Measurements from ENCODE around the gene CD44.

CD44 gene

DNA sequence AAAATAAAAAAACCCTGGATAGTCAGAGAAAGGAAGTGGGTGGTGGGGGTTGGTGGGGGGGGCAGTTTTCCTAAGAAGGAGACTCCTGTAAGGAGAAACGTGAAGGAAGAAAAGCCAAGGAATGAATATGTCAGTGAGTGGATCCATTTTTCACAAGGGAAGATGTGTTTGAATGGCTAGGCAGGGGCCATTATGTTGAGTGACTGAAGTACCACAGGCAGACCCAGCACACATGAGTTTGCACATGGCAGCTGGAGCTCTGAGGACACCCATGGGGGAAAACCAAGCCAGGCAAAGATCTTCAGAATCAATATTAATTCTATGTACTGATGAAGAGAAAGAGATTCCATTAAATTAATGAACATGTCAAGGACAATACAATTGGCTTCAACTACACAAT, 67.6 kb downstream of the CD44 start:
- no peak overlapping the region for H3K27ac ChIP-seq (ENCODE audit: low read depth, low read length)
- H3K4me3 ChIP-seq (ENCODE audit: low read length) = no peak overlapping the region
- no peak overlapping the region for H3K9ac ChIP-seq (ENCODE audit: low read length)
- no peaks in the 10 kb centered on the region for H3K27me3 ChIP-seq (ENCODE audit: control insufficient read depth, insufficient read depth, low read length)
- H3K4me1 ChIP-seq (ENCODE audit: control insufficient read depth, insufficient read depth, low read length) = no peaks in the 10 kb centered on the region
- peaks cover 9% of the 10 kb centered on the region for H3K36me3 ChIP-seq (ENCODE audit: control insufficient read depth, insufficient read depth, low read length)

DNA sequence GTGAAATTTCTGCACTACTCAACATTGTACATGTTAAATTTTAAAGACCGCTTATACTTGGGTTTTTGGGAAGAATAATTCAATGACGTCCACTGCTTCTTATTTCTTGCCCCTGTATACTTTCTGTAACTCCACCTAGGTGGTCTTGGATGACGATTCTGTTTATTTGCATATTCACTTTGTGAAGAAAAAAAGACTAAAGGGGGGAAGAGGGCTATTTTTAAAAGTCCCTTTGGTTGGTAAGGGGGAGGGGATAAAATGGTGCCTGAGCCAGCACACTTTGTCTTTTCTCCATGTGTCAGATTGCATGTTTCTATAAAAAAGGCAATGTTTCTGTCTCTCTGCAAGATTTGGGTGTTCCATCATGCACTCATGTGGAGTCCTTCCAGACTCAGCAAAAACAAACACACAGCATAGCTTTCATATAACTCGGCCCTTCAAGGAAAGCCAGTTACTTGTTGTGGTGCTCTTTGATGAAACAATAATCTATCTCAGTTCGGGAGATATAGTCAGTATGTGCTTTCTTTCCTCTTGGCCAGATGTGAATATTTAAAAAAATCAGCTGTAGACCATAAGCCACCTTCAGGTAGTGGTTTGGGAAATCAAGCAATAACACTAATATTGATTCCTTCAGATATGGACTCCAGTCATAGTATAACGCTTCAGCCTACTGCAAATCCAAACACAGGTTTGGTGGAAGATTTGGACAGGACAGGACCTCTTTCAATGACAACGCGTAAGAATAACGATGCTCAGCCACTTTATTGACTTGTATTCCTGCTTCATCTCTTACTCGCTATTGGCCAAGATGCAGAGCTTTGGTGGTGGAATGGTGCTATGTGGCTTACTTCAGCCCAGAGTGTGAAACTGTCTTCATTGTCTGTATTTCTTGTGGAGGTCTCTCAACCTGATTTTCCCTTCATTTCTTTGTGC, 68.8 kb downstream of the CD44 start:
- Histone ChIP-seq H3K27me3 (ENCODE audit: control insufficient read depth, insufficient read depth, low read length) (no peaks in the 10 kb centered on the region), H3K4me3 (ENCODE audit: low read length) (no peak overlapping the region), H3K9ac (ENCODE audit: low read length) (no peak overlapping the region), H3K27ac (ENCODE audit: low read depth, low read length) (no peak overlapping the region), H3K4me1 (ENCODE audit: control insufficient read depth, insufficient read depth, low read length) (no peaks in the 10 kb centered on the region), H3K36me3 (ENCODE audit: control insufficient read depth, insufficient read depth, low read length) (peaks cover 12% of the 10 kb centered on the region)

GRCh38 chr11:35208795-35209194, 69.8 kb downstream of the CD44 start:
- Histone ChIP-seq H3K4me3 (ENCODE audit: low read length) (no peak overlapping the region), H3K4me1 (ENCODE audit: control insufficient read depth, insufficient read depth, low read length) (no peaks in the 10 kb centered on the region), H3K27ac (ENCODE audit: low read depth, low read length) (no peak overlapping the region), H3K9ac (ENCODE audit: low read length) (no peak overlapping the region), H3K27me3 (ENCODE audit: control insufficient read depth, insufficient read depth, low read length) (no peaks in the 10 kb centered on the region), H3K36me3 (ENCODE audit: control insufficient read depth, insufficient read depth, low read length) (peaks cover 12% of the 10 kb centered on the region)

- H3K27me3 ChIP-seq (ENCODE audit: control insufficient read depth, insufficient read depth, low read length) = no peaks in the 10 kb centered on the region
- H3K27ac ChIP-seq (ENCODE audit: low read depth, low read length) = no peak overlapping the region
- H3K9ac ChIP-seq (ENCODE audit: low read length) = no peak overlapping the region
- H3K4me3 ChIP-seq (ENCODE audit: low read length) = no peak overlapping the region
- H3K36me3 ChIP-seq (ENCODE audit: control insufficient read depth, insufficient read depth, low read length) = peaks cover 14% of the 10 kb centered on the region
- no peaks in the 10 kb centered on the region for H3K4me1 ChIP-seq (ENCODE audit: control insufficient read depth, insufficient read depth, low read length)
These were observed 72.0 kb downstream of the CD44 start for GRCh38 chr11:35210876-35211546.

DNA sequence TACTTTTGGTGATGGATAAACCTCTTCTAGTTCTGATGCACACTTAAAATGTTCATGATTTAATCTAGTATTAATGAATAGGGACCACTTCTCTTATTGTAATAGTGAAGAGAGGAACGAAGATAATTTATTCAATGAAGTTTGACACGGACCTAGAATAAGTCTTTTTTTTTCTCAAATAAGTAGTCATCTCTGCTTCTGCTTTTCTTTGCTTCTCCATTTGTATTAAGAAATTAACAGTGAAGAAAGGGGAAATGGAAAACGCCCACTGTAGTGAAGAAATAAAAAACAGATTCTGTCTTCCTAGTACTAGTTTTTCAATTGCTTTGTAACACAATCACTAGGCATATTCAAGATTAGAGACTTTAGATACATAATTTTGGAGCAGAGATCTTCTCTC, 73.0 kb downstream of the CD44 start:
- H3K27me3 ChIP-seq (ENCODE audit: control insufficient read depth, insufficient read depth, low read length) = no peaks in the 10 kb centered on the region
- peaks cover 15% of the 10 kb centered on the region for H3K36me3 ChIP-seq (ENCODE audit: control insufficient read depth, insufficient read depth, low read length)
- H3K4me1 ChIP-seq (ENCODE audit: control insufficient read depth, insufficient read depth, low read length) = no peaks in the 10 kb centered on the region
- H3K4me3 ChIP-seq (ENCODE audit: low read length) = no peak overlapping the region
- H3K9ac ChIP-seq (ENCODE audit: low read length) = no peak overlapping the region
- no peak overlapping the region for H3K27ac ChIP-seq (ENCODE audit: low read depth, low read length)

- peaks cover 18% of the 10 kb centered on the region for H3K36me3 ChIP-seq (ENCODE audit: control insufficient read depth, insufficient read depth, low read length)
- H3K27ac ChIP-seq (ENCODE audit: low read depth, low read length) = no peak overlapping the region
- no peak overlapping the region for H3K4me3 ChIP-seq (ENCODE audit: low read length)
- H3K9ac ChIP-seq (ENCODE audit: low read length) = no peak overlapping the region
- no peaks in the 10 kb centered on the region for H3K4me1 ChIP-seq (ENCODE audit: control insufficient read depth, insufficient read depth, low read length)
- no peaks in the 10 kb centered on the region for H3K27me3 ChIP-seq (ENCODE audit: control insufficient read depth, insufficient read depth, low read length)
These were observed 75.3 kb downstream of the CD44 start for GRCh38 chr11:35214226-35214770.

DNA sequence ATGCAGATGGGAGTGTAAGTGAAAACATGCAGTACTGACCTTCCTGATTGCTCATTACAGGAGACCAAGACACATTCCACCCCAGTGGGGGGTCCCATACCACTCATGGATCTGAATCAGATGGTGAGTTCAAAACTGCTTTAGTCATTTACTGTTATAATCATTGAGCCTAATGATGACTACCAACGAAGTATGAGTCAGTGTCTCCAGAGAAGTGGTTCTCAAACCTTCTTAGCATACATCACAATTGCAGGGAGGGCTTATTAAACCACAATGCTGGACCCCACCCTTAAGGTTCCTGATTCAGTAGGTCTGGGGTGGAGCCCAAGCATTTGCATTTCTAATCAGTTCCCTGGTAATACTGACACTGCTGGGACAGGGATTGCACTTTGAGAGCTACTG, 75.8 kb downstream of the CD44 start:
- Histone ChIP-seq H3K36me3 (ENCODE audit: control insufficient read depth, insufficient read depth, low read length) (peaks cover 18% of the 10 kb centered on the region), H3K4me3 (ENCODE audit: low read length) (no peak overlapping the region), H3K27me3 (ENCODE audit: control insufficient read depth, insufficient read depth, low read length) (no peaks in the 10 kb centered on the region), H3K4me1 (ENCODE audit: control insufficient read depth, insufficient read depth, low read length) (no peaks in the 10 kb centered on the region), H3K9ac (ENCODE audit: low read length) (no peak overlapping the region), H3K27ac (ENCODE audit: low read depth, low read length) (no peak overlapping the region)

DNA sequence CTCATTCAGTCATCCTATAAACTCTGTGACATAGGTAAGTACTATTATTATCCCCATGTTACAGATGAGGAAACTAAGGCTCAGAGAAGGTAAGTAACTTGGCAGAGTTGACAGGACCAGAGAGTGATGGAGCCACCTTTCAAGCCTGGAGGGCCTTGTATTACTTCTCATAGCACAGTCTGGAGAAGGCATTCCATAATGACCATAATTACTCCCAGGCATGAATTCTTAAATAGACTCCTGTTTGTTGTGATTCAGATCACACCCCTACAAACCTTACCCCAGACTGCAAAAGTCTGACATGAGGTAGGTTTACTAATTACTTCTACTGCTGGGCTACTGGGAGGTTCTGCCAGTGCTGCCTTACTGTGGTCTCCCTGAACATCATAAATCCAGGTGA, 77.0 kb downstream of the CD44 start:
- Histone ChIP-seq H3K27ac (ENCODE audit: low read depth, low read length) (no peak overlapping the region), H3K4me3 (ENCODE audit: low read length) (no peak overlapping the region), H3K4me1 (ENCODE audit: control insufficient read depth, insufficient read depth, low read length) (no peaks in the 10 kb centered on the region), H3K27me3 (ENCODE audit: control insufficient read depth, insufficient read depth, low read length) (no peaks in the 10 kb centered on the region), H3K36me3 (ENCODE audit: control insufficient read depth, insufficient read depth, low read length) (peaks cover 20% of the 10 kb centered on the region), H3K9ac (ENCODE audit: low read length) (no peak overlapping the region)

- H3K36me3 ChIP-seq (ENCODE audit: control insufficient read depth, insufficient read depth, low read length) = peaks cover 20% of the 10 kb centered on the region
These were observed 78.1 kb downstream of the CD44 start for GRCh38 chr11:35216962-35217678.

DNA sequence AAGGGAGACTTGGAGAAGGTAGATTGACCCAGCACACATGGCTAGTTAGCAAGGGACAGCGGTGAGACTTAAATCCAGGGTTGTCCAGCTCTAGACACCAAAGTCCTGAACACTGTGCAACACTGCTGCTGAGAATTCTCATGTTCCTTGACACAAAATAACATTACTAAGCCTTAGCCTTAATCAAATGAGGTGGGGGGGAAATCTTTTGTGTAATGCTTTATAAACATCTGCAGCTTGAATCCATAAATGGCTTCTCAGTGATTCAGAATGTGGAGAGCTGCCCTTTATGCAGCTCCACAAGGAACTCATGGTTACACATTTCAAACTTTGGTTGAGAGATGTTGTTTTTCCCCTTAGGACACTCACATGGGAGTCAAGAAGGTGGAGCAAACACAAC, 80.0 kb downstream of the CD44 start:
- Histone ChIP-seq H3K27me3 (ENCODE audit: control insufficient read depth, insufficient read depth, low read length) (no peaks in the 10 kb centered on the region), H3K9ac (ENCODE audit: low read length) (no peak overlapping the region), H3K4me3 (ENCODE audit: low read length) (no peak overlapping the region), H3K27ac (ENCODE audit: low read depth, low read length) (peak overlapping the region; percentile 42), H3K4me1 (ENCODE audit: control insufficient read depth, insufficient read depth, low read length) (peaks cover 14% of the 10 kb centered on the region), H3K36me3 (ENCODE audit: control insufficient read depth, insufficient read depth, low read length) (peaks cover 24% of the 10 kb centered on the region)

More at GRCh38 chr11:35216962-35217678, 78.1 kb downstream of the CD44 start:
- Histone ChIP-seq H3K9ac (ENCODE audit: low read length) (no peak overlapping the region), H3K4me3 (ENCODE audit: low read length) (no peak overlapping the region), H3K4me1 (ENCODE audit: control insufficient read depth, insufficient read depth, low read length) (no peaks in the 10 kb centered on the region), H3K27me3 (ENCODE audit: control insufficient read depth, insufficient read depth, low read length) (no peaks in the 10 kb centered on the region), H3K27ac (ENCODE audit: low read depth, low read length) (no peak overlapping the region)

DNA sequence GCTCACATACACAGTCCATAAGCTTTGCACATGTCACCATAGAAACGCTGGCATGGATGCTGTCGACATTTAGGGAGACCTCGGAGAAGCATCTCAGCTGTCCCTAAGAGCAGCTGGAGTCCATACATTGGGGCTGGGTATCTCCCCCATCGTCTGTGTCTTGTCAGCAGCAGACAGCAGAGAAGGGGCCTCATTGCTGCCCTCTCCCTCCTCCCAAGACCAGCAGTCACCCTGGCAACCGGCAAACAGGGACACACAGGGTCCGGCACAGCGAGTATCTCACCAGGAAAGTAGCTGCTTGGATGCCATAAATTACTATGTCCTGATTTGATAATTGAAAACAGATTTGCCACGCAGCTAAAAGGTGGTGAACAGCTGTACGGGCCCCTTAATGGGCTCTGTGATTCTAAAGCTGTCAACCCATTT, 84.4 kb downstream of the CD44 start:
- Histone ChIP-seq H3K27ac (ENCODE audit: low read depth, low read length) (peak overlapping the region; percentile 56), H3K4me1 (ENCODE audit: control insufficient read depth, insufficient read depth, low read length) (peaks cover 18% of the 10 kb centered on the region), H3K9ac (ENCODE audit: low read length) (no peak overlapping the region), H3K36me3 (ENCODE audit: control insufficient read depth, insufficient read depth, low read length) (peaks cover 20% of the 10 kb centered on the region), H3K4me3 (ENCODE audit: low read length) (no peak overlapping the region), H3K27me3 (ENCODE audit: control insufficient read depth, insufficient read depth, low read length) (no peaks in the 10 kb centered on the region)

GRCh38 chr11:35223991-35224390, 85.0 kb downstream of the CD44 start:
- peaks cover 18% of the 10 kb centered on the region for H3K4me1 ChIP-seq (ENCODE audit: control insufficient read depth, insufficient read depth, low read length)
- H3K4me3 ChIP-seq (ENCODE audit: low read length) = no peak overlapping the region
- H3K27me3 ChIP-seq (ENCODE audit: control insufficient read depth, insufficient read depth, low read length) = no peaks in the 10 kb centered on the region
- H3K27ac ChIP-seq (ENCODE audit: low read depth, low read length) = peak overlapping the region; percentile 56
- H3K36me3 ChIP-seq (ENCODE audit: control insufficient read depth, insufficient read depth, low read length) = peaks cover 21% of the 10 kb centered on the region
- H3K9ac ChIP-seq (ENCODE audit: low read length) = no peak overlapping the region
